GM06990 (cell line): ENCODE data around the gene RNF112.
A peak's percentile ranks its signal among the peaks of the same experiment; 100 is the strongest.
"Not testable (repeated sequence)": the region's sequence is repeated elsewhere in the genome, so short reads cannot be mapped to it uniquely, and the experiment has no call there.

ENCODE experiments used
- DNase-seq: peaks from one replicate; pipeline ENCODE4 v3.0.0-alpha.2; 2011; ENCODE audit not compliant: insufficient read length; ENCODE audit errors: extremely low read depth
- H3K27me3 ChIP-seq: replicated peaks from 2 replicates; pipeline ENCODE4 v1.6.0; 2011; ENCODE audit warnings: low read length; ENCODE audit not compliant: control insufficient read depth, insufficient read depth
- H3K36me3 ChIP-seq: 2 replicates; pipeline ENCODE4 v1.5.1; 2011; ENCODE audit warnings: low read length; ENCODE audit not compliant: control insufficient read depth, insufficient read depth
- H3K4me3 ChIP-seq: replicated peaks from 2 replicates; pipeline ENCODE4 v1.5.1; 2011; ENCODE audit warnings: low read depth, mild to moderate bottlenecking, control low read depth, low read length
- TF ChIP-seq, protein P1 (sequence below): IDR thresholded peaks from 2 replicates; pipeline ENCODE4 v1.5.1; 2011; ENCODE audit warnings: low read length, control low read depth, mild to moderate bottlenecking, inconsistent platforms; ENCODE audit not compliant: insufficient read depth, poor library complexity, severe bottlenecking

Gene RNF112

DNA sequence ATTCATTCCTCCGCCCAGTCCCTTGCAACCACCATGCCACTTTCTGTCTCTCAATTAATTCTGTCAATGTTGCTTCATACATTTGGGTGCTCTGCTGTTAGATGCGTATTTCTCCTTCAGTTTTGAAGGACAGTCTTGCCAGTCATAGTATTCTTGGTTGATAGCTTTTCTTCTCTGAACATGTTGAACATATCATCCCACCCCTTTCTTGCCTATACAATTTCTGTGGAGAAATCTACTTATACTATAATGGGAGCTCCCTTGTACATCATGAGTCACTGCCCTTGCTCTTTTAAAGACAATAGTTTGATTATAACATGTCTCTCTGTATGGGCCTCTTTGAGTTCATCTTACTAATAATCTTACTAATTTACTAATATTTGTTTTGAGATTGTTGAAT is 34.1 kb downstream of the RNF112 start:
- TF ChIP-seq, protein P1, sequence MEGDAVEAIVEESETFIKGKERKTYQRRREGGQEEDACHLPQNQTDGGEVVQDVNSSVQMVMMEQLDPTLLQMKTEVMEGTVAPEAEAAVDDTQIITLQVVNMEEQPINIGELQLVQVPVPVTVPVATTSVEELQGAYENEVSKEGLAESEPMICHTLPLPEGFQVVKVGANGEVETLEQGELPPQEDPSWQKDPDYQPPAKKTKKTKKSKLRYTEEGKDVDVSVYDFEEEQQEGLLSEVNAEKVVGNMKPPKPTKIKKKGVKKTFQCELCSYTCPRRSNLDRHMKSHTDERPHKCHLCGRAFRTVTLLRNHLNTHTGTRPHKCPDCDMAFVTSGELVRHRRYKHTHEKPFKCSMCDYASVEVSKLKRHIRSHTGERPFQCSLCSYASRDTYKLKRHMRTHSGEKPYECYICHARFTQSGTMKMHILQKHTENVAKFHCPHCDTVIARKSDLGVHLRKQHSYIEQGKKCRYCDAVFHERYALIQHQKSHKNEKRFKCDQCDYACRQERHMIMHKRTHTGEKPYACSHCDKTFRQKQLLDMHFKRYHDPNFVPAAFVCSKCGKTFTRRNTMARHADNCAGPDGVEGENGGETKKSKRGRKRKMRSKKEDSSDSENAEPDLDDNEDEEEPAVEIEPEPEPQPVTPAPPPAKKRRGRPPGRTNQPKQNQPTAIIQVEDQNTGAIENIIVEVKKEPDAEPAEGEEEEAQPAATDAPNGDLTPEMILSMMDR = no peak
- Histone ChIP-seq H3K4me3 (no peak overlapping the region), H3K36me3 (no peaks in the 10 kb centered on the region), H3K27me3 (no peaks in the 10 kb centered on the region; the same call in 1 of the 2 replicates)
- DNase-seq = no peak

DNA sequence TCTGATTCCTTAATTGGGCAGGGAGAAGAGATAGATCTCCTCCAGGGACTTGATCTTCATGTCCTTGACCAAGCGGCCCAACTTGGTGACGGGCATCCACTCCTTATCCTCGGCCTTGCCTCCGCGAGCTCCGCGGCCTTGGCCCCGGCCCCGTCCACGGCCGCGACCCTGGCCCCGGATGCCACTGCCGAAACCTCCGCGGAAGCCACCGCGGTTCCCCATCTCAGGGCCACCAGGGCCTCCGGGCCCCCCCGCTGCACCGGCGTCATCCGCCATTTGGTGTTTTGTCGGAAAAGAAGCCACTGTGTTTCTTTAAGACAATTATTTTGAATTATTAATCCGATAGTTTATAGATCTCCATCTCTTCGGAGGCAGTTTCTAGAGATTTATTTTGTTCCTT is 35.5 kb downstream of the RNF112 start:
- H3K4me3 ChIP-seq, H3K27me3 ChIP-seq, H3K36me3 ChIP-seq, DNase-seq: not testable (repeated sequence)

DNA sequence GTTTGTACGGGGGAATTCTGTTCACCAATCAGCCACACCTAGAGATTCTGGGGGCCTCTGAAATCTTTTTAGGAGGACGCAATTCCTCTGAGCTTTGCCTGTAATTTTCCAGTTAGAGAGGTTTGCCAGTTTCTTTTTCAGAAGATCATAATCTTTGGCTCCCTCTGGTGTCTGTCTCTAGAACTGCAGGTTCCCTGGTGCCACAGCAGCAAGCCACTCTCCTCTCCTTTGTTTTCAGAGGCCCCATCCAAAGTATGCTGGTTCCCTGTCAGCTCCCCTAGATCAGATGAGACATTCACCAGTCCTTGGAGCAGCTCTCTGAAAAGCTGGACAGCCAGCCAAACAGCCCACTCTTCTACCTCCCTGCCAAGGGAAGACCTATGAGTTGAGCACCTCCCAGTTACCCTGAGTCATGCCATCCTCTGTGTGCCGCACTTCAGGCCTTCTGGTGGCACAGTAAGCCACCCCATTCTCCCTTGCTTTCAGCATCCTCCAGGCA is 36.1 kb downstream of the RNF112 start:
- no peak for DNase-seq
- Histone ChIP-seq H3K27me3 (no peaks in the 10 kb centered on the region; the same call in 1 of the 2 replicates), H3K36me3 (no peaks in the 10 kb centered on the region), H3K4me3 (no peak overlapping the region)
- TF ChIP-seq, protein P1 = peak; percentile 79

DNA sequence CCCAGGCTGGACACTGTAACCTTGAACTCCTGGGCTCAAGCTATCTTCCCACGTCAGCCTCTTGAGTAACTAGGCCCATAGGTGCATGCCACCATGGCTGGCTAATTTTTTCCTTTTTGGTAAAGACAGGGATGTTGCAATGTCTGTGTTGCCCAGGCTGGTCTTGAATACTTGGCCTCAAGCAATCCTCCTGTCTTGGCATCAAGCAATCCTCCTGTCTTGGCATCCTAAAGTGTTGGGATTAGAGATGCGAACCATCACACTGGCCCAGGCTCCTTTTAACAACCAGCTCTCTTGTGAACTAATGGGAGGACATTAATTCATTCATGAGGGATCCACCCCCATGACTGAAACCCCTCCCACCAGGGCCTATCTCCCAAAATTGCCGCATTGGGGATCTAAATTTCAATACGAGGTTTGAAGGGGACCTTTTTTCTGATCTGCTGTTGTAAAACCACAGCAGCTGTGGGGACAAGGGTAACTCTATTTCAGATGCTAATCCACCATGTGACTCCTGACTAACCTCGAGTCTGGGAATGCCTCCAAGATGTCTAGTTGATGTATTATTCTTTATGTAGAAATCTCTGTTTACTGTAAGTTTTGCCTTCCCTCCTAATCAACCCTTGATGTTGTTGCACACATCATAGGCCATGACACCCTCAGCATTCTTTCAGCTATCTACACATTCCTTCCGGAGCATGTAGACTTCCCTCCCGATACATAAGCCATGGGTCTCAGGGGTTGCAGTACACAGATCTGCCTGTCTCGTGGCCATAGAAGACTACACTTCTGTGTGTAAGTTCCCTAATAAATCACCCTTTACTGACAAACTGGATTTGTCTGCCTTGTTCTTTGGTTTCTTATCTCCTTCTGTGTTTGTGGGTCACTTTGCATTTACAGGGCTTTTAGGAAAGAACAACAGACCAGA is 37.6 kb downstream of the RNF112 start:
- DNase-seq = no peak
- TF ChIP-seq, protein P1 = no peak
- Histone ChIP-seq H3K27me3 (no peaks in the 10 kb centered on the region; the same call in none of the 2 replicates), H3K4me3 (no peak overlapping the region), H3K36me3 (no peaks in the 10 kb centered on the region)

DNA sequence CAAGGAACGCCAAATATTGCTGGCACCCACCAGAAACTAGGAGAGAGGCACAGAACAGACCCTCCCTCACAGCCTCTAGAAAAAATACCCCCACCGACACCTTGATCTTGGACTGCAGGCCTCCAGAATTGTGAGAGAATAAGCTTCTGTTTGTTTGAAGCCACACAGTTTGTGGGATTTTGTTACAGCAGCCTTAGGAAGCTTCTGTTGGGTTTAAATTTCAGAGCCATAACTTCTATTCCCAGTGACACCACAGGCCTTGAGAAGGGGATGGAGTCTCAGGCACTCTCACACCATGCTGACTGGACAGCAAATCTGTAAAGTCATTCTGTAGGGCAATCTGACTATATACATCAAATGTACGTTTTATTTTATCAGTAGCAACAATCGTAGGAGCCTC is 38.6 kb downstream of the RNF112 start:
- DNase-seq = no peak
- TF ChIP-seq, protein P1 = no peak
- no peak overlapping the region for H3K4me3 ChIP-seq
- H3K36me3 ChIP-seq = no peaks in the 10 kb centered on the region
- no peaks in the 10 kb centered on the region; the same call in none of the 2 replicates for H3K27me3 ChIP-seq

DNA sequence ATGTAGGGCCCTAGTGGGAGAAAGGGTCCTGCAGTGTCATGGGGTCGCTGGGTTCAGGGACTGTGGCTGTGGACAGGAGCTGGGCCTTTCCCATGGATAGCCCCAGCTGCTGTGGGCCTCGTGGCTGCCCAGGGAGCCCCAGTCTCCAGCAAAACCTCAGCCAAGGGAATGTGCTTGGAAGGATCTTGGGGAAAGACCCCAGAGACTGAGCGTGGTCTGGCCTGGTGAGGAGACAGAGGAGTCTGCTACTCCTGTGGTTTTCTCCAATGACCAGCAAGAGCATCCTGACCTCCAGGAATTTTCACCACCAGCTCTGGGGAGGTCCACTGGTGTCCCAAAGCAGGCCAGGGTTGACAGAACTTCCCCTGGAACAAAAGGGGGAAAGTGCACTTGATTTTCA is 42.3 kb downstream of the RNF112 start:
- Histone ChIP-seq H3K4me3 (no peak overlapping the region), H3K36me3 (no peaks in the 10 kb centered on the region), H3K27me3 (no peaks in the 10 kb centered on the region; the same call in 1 of the 2 replicates)
- no peak for DNase-seq
- TF ChIP-seq, protein P1 = no peak
